Activated effector memory CD4-positive, alpha-beta T cell treated with Interleukin-2 at 50 U/mL for 16 hours (primary cell): ENCODE measurements around the gene AGBL3.
A peak's percentile ranks its signal among the peaks of the same experiment; 100 is the strongest.
"Not testable (repeated sequence)": the region's sequence is repeated elsewhere in the genome, so short reads cannot be mapped to it uniquely, and the experiment has no call there.

ENCODE experiments used
- DNase-seq: peaks from one replicate; pipeline ENCODE4 v3.0.0-alpha.2; 2020

The AGBL3 gene

GRCh38 chr7:135169141-135169963 lies 183.0 kb downstream of the AGBL3 start:
- peak; percentile 46 for DNase-seq

GRCh38 chr7:135169964-135170273 lies 183.6 kb downstream of the AGBL3 start:
- no peak for DNase-seq

- peak; percentile 83 for DNase-seq
These were observed 184.1 kb downstream of the AGBL3 start, which contains the start of gene CYREN for GRCh38 chr7:135170274-135170997. Gene CYREN, minus strand, starts transcription at chr7:135170707. Its CDS starts 1,785 bp downstream, at chr7:135168922.

GRCh38 chr7:135170998-135171481 lies 184.7 kb downstream of the AGBL3 start:
- not testable (repeated sequence) for DNase-seq

- DNase-seq, result not testable (repeated sequence)
These were observed 185.4 kb downstream of the AGBL3 start for GRCh38 chr7:135171581-135172291.

- not testable (repeated sequence) for DNase-seq
These were observed 187.6 kb downstream of the AGBL3 start for GRCh38 chr7:135173916-135174315.

GRCh38 chr7:135174941-135175340 lies 188.6 kb downstream of the AGBL3 start:
- DNase-seq, result no peak

GRCh38 chr7:135175931-135176330 lies 189.6 kb downstream of the AGBL3 start:
- DNase-seq, result no peak

- DNase-seq, result no peak
These were observed 190.9 kb downstream of the AGBL3 start for GRCh38 chr7:135177028-135177696.

GRCh38 chr7:135178364-135178763 lies 192.1 kb downstream of the AGBL3 start:
- no peak for DNase-seq

- no peak for DNase-seq
These were observed 193.1 kb downstream of the AGBL3 start for GRCh38 chr7:135179321-135179925.

GRCh38 chr7:135180122-135180521 lies 193.8 kb downstream of the AGBL3 start:
- no peak for DNase-seq

GRCh38 chr7:135181261-135181928 lies 195.1 kb downstream of the AGBL3 start:
- no peak for DNase-seq

- DNase-seq, result no peak
These were observed 195.8 kb downstream of the AGBL3 start for GRCh38 chr7:135181929-135182678.

GRCh38 chr7:135183478-135183877 lies 197.2 kb downstream of the AGBL3 start:
- DNase-seq, result no peak

- DNase-seq, result no peak
These were observed 198.0 kb downstream of the AGBL3 start for GRCh38 chr7:135184254-135184841.
